SK-MEL-5 (cell line): Measurements from ENCODE around the gene CHCT1. TPM values are rescaled to one million over a fixed set of nuclear protein-coding genes. Genes with fewer than 3 reads are reported as not detected.
"Not testable (repeated sequence)": the region's sequence is repeated elsewhere in the genome, so short reads cannot be mapped to it uniquely, and the experiment has no call there.

Experiments
- DNase-seq: peaks from one replicate; pipeline ENCODE4 v3.0.0-alpha.2; 2016; ENCODE audit warnings: low read depth, low spot score
- in situ Hi-C: cut with HindIII; loops from 2 replicates; pipeline ENCODE4 v1.10.0; 2016; ENCODE audit warnings: low sequenced_read_pairs, high pct_unique_total_duplicates, low pct_unique_long_range_greater_than_20kb
- total RNA-seq: library from RNA; depleted of rRNA; stranded (reverse); fragments of >200 nt; shearing (Covaris generic); gene quantifications from 2 replicates; pipeline ENCODE4 v1.2.3, GENCODE V29; 2014

Gene CHCT1
- total RNA-seq, 1 experiment from 2014 or later, result not detected

- no peak for DNase-seq
- in situ Hi-C loops, result no loop called here
Observed at GRCh38 chr17:60393840-60394723, 28.2 kb upstream of the CHCT1 start.

GRCh38 chr17:60395508-60396065 is 26.7 kb upstream of the CHCT1 start:
- no peak for DNase-seq
- in situ Hi-C loops, result no loop called here

DNA sequence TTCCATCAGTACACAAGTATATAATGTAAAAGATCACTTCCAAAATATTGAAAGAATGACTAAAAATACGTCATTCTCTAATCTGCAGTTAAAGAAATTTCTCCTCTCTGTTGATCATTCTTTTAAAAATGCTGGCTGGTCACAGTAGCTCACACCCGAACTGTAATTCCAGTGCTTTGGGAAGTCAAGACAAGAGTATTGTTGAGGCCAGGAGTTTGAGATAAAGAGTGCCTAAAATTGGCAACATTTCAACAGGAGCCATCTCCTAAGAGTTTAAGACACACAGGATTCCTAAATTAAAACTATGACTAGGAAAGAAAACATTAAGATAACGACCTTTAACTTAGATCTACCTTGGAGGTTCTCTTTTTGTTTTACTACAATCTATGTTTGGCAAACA is 25.9 kb upstream of the CHCT1 start:
- no peak for DNase-seq
- in situ Hi-C loops, result no loop called here

DNA sequence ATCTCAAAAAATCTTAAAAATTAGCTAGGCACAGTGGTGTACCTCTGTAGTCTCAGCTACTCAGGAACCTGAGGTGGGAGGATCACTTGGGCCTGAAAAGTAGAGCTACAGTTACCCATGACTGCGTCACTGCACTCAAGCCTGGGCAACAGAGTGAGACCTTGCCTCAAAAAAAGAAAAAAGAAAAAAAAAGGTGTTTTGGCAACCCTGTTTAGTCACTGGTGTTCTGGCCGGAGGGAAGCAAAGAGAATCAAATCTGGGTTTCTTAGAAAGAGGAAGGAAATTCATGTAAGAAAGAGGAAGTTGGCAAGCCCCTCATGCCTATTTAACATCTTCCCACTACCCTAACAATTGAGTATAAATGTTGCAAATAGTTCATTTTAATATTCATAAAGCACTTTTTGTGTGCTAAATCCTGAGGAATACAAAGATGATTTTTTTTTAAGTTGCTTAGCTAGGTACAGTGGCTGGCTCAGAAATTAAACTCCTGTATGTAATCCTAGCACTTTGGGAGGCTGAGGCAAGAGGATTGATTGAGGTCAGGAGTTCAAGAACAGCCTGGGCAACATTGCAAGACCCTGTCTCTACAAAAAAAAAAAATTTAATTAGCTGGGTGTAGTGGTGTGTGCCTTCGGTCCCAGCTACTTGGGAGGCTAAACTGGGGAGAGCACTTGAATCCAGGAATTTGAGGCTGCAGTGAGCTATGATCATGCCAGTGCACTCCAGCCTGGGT is 23.9 kb upstream of the CHCT1 start:
- no peak for DNase-seq
- in situ Hi-C loops, result no loop called here

GRCh38 chr17:60401819-60402218 is 20.5 kb upstream of the CHCT1 start:
- DNase-seq, result no peak
- in situ Hi-C loops, result no loop called here

- no peak for DNase-seq
- in situ Hi-C loops, result no loop called here
Observed at GRCh38 chr17:60403523-60403810, 18.8 kb upstream of the CHCT1 start.

DNA sequence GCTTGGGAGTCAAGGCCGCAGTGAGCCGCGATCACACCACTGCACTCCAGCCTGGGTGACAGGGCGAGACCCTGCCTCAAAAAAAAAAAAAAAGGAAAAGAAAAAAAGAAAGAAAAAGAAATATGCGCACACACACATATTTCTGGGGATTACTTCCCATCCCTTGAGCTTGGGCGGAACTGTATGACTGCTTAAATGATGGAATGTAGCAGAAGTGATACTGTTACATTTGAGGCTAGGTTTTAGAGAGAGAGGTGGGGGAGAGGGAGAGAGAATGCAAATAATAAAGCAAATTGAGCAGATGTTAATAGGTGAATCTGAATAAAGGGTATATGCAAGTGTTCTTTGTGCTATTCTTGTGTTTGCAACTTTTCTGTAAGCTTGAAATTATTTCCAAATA is 18.3 kb upstream of the CHCT1 start:
- no peak for DNase-seq
- in situ Hi-C loops, result no loop called here

DNA sequence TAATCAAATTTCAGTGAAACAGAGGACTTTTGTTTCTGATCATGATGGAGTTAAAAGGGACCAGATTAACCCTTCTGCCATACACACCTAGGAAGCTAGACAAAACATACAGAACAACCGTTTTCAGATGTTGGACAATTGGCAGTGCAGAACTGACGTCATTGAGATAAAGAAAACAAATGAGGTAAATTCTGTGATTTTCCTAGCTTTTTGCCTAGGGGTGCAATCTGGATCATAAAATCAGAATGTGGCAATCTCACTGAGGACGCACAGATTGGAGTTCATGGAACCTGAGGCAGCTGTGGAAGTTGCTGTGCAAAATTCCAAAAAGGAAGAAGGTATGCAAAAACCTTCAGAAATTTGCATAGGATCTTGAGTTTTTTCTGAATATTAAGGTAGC is 15.4 kb upstream of the CHCT1 start:
- no peak for DNase-seq
- in situ Hi-C loops, result no loop called here

- in situ Hi-C loops, result no loop called here
- DNase-seq, result no peak
Observed at GRCh38 chr17:60410001-60410400, 12.3 kb upstream of the CHCT1 start.

DNA sequence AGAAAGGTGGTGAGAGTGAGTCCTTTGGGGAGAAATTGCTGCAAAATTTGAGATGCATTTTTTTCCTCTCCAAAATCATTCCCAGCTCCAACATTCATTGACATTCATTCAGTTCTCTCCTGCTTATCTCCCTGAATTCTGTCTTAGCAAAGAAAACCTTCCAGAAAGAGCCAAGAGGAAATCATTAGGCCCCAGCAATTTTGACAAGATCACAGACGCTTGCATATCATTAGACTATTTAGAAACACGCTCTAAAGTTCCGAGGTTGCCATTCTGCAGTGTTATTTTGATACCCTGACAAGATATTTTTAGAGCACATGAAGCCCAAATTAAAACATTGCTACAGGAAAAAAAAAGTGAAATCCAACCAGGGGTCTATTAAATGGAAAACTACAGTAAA is 9.6 kb upstream of the CHCT1 start:
- in situ Hi-C loops, result no loop called here
- DNase-seq, result no peak

- DNase-seq, result no peak
- in situ Hi-C loops, result no loop called here
Observed at GRCh38 chr17:60415146-60415545, 7.1 kb upstream of the CHCT1 start.

GRCh38 chr17:60416368-60416925 is 5.8 kb upstream of the CHCT1 start:
- DNase-seq, result peak; percentile 69

GRCh38 chr17:60419003-60419402 is 3.3 kb upstream of the CHCT1 start:
- in situ Hi-C loops, result not testable (repeated sequence)

More at GRCh38 chr17:60416368-60416925, 5.8 kb upstream of the CHCT1 start:
- in situ Hi-C loops, result no loop called here

DNA sequence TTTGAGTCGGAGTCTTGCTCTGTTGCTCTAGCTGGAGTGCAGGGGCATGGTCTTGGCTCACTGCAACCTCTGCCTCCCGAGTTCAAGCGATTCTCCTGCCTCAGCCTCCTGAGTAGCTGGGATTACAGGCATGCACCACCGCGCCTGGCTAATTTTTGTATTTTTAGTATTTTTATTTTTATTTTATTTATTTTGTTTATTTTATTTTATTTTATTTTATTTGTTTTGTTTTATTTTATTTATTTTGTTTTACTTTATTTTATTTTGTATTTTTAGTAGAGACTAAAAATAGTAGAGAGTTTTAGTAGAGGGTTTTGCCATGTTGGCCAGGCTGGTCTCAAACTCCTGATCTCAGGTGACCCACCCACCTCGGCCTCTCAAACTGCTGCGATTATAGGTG is 2.4 kb upstream of the CHCT1 start:
- DNase-seq, in situ Hi-C loops: not testable (repeated sequence)

More at GRCh38 chr17:60419003-60419402, 3.3 kb upstream of the CHCT1 start:
- not testable (repeated sequence) for DNase-seq

- in situ Hi-C loops, result no loop called here
Observed at GRCh38 chr17:60421273-60422161, 772 bp upstream of the CHCT1 start.

DNA sequence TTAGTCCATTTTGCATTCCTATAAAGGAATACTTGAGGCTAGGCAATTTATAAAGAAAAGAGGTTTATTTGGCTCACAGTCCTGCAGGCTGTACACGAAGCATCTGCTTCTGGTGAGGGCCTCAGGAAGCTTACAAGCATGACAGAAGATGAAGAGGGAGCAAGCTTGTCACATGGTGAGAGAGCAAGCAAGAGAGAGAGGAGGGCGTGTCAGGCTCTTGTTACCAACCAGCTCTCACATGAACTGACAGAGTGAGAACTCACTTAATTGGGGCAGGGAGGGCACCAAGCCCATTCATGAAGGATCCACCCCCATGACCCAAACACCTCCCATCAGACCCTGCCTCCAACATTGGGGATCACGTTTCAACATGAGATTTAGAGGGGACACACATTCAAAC is 1.6 kb downstream of the CHCT1 start:
- in situ Hi-C loops, result no loop called here
- DNase-seq, result no peak

More at GRCh38 chr17:60421273-60422161, 772 bp upstream of the CHCT1 start:
- DNase-seq, result peak; percentile 72

DNA sequence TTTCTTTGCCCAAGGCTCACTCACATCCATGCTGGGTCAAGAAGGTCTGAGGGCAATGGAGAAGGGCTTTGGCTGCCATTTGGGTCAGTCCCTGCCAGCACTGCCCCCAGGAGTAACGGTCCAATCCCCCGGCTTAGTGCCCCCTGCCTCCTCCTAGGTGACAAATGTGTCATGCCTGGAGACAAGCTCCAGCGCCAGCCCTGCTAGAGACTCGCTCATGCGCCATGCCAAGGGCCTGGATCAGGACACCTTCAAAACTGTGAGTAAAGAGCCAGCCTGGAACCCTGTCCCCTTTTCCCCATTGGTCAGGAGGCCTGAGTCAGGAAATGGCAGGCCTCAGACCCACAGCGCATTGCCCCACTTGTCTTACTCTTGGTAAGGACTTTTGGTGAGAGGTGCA is 3.3 kb downstream of the CHCT1 start:
- in situ Hi-C loops, result no loop called here
- DNase-seq, result no peak
